Measurements from ENCODE around the gene GLA. TPM values are rescaled to one million over a fixed set of nuclear protein-coding genes. Genes with fewer than 3 reads are reported as not detected.

Gene GLA
- total and polyA plus RNA-seq, 2 of the 8 experiments (the other 6 are each of a cell fraction or from before 2014, with no cell fraction given) = 33.6 to 47.3 TPM

DNA sequence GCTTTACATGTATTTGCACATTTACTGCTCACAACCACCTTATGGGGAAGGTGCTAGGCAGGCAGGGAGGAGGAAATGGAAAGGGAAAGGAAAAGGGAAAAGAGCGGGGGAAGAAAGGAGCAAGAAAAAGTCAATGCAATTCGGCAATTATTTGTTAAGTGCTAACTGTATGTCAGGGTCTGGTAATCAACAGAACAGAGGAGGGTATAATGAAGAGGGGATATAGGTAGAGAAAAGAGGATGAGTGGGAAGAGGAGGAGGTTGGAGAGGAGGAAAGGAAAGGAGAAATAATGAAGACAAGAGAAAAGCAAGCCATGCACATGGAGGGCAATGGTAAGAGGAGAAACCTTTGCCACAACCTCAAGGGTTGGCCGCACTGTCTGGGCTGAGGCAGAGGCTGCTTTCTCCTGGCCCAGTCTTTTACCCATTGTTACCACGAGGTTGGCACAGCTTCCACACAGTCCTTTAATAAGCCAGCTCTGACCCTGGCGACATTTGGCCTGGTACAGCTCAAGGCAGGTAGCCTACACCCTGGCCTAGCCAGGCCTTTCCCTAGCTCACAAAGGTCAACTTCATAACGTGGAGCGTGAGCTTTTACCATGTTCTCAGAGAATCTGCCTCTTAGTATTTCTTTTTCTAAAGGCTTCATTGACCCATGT lies 22.6 kb downstream of the GLA start:
- FAIRE-seq = no peak
- Histone ChIP-seq H3K23me2 (ENCODE audit: low read depth, low read length) (no peaks in the 10 kb centered on the region), H3K4ac (replicated peaks; ENCODE audit: insufficient read length, low read depth, low read length) (no peak overlapping the region), H3K27ac (ENCODE audit: low read depth, low read length) (no peak overlapping the region), H3K4me1 (replicated peaks in 1 of 4; ENCODE audit: control insufficient read depth in 3 of 4, insufficient read depth in 4 of 4, low read length in 3 of 4) (no peaks in the 10 kb centered on the region), H3K9me3 (ENCODE audit: insufficient read depth in 2 of 2, low read depth in 1 of 2, low read length in 1 of 2) (no peaks in the 10 kb centered on the region), H2BK12ac (ENCODE audit: low read depth, low read length) (no peak overlapping the region), H3K9ac (replicated peaks in 1 of 4; ENCODE audit: extremely low read depth in 1 of 4, low read depth in 3 of 4, low read length in 3 of 4) (no peak overlapping the region), H3K79me1 (ENCODE audit: low read depth, low read length) (no peaks in the 10 kb centered on the region), H4K20me1 (replicated peaks in 1 of 2; ENCODE audit: control insufficient read depth in 1 of 2, insufficient read depth in 2 of 2, low read length in 2 of 2) (no peaks in the 10 kb centered on the region), H4K8ac (ENCODE audit: extremely low read depth, insufficient read depth, low read length) (no peak overlapping the region), H3K79me2 (ENCODE audit: control insufficient read depth in 1 of 2, insufficient read depth in 2 of 2, low read length in 2 of 2) (no peaks in the 10 kb centered on the region), H3K4me3 (ENCODE audit: extremely low read depth in 1 of 4, insufficient read depth in 2 of 4, low read depth in 3 of 4, low read length in 4 of 4) (no peak overlapping the region), H2BK120ac (replicated peaks; ENCODE audit: low read depth, low read length) (no peak overlapping the region), H2AK5ac (ENCODE audit: low read depth, low read length) (no peak overlapping the region), H2BK20ac (ENCODE audit: low read length) (no peak overlapping the region), H3K23ac (ENCODE audit: insufficient read length) (no peak overlapping the region), H3K27me3 (replicated peaks in 1 of 4; ENCODE audit: control insufficient read depth in 3 of 4, extremely low read depth in 1 of 4, insufficient read depth in 3 of 4, low read length in 3 of 4) (no peaks in the 10 kb centered on the region), H3K18ac (ENCODE audit: extremely low read depth, low read length) (no peak overlapping the region), H3K14ac (ENCODE audit: insufficient read length) (no peak overlapping the region), H3K4me2 (ENCODE audit: insufficient read depth in 1 of 2, low read depth in 2 of 2, low read length in 2 of 2) (no peak overlapping the region), H4K5ac (ENCODE audit: insufficient read length, low read depth, low read length) (no peak overlapping the region), H4K91ac (replicated peaks; ENCODE audit: insufficient read length, low read length) (no peak overlapping the region), H2AFZ (ENCODE audit: low read length) (no peak overlapping the region), H3K36me3 (ENCODE audit: control insufficient read depth in 2 of 4, insufficient read depth in 4 of 4, low read length in 3 of 4) (no peaks in the 10 kb centered on the region), H3K56ac (replicated peaks; ENCODE audit: insufficient read length, low read depth, low read length) (no peak overlapping the region), H2BK5ac (ENCODE audit: low read depth, low read length) (no peak overlapping the region), H2BK15ac (ENCODE audit: low read length) (no peak overlapping the region)
- TF ChIP-seq GABPA (IDR thresholded peaks at IDR 0.05; ENCODE audit: borderline replicate concordance, insufficient read depth, low read length) (no peak), KDM4A (IDR thresholded peaks at IDR 0.05; ENCODE audit: low read depth, low read length, severe bottlenecking) (no peak), RFX5 (IDR thresholded peaks at IDR 0.05; ENCODE audit: borderline replicate concordance, low read depth, low read length) (no peak), RXRA (IDR thresholded peaks at IDR 0.05; ENCODE audit: insufficient read depth, low read depth, low read length) (no peak), PHF8 (conservative IDR thresholded peaks at IDR 0.05; ENCODE audit: low read depth, low read length) (no peak), KDM5A (IDR thresholded peaks at IDR 0.05; ENCODE audit: low read length) (no peak), BCL11A (IDR thresholded peaks at IDR 0.05; ENCODE audit: low read depth in 2 of 2, low read length in 2 of 2) (no peak), USF2 (IDR thresholded peaks at IDR 0.05; ENCODE audit: low read length) (no peak)
- POLR2A ChIA-PET (ENCODE audit: partially characterized antibody) = interaction anchor here (1.1 kb wide), 1 partner anchor 10 kb away, joined by 4 read pairs; no protein-coding TSS in a partner anchor
- CTCF ChIA-PET (ENCODE audit: partially characterized antibody) = interaction anchor here (1.2 kb wide), 1 partner anchor 27 kb away, joined by 3 read pairs; no protein-coding TSS in a partner anchor
- 90% methylated on average over 6 of the region's 7 CpGs; no CpG with 5 or more reads in 1 of the 2 experiments for WGBS, 2 experiments (ENCODE audit: extremely low coverage in 1 of 2, insufficient coverage in 1 of 2, insufficient read length in 1 of 2, insufficient replicate concordance in 2 of 2, low coverage in 1 of 2, low lambda C conversion rate in 2 of 2, missing lambda C conversion rate in 1 of 2)
- DNase-seq (ENCODE audit: low read depth in 1 of 2, low spot score in 2 of 2) = no peak
